Natural killer cell (primary cell): ENCODE measurements around the gene PDE8A. TPM values are rescaled to one million over a fixed set of nuclear protein-coding genes. Genes with fewer than 3 reads are reported as not detected.
A peak's percentile ranks its signal among the peaks of the same experiment; 100 is the strongest.

Experiments
- ATAC-seq, 3 donors: fragments of 150-1000 bp in 2 of 3; fragments of 200-7000 bp in 1 of 3; cut with Tn5 transposase; 1 replicate in 1 of 3; 2 replicates in 2 of 3; pipeline ENCODE4 v1.10.0; 2021; ENCODE audit warnings: mild to moderate bottlenecking in 2 of 3, moderate library complexity in 2 of 3
- DNase-seq, 2 donors: peaks; one replicate each; pipeline versions ENCODE4 v3.0.0 to v3.0.0-alpha.2; 2013 to 2021; ENCODE audit warnings: mixed read lengths in 1 of 2
- H3K27ac ChIP-seq: one replicate; pipeline ENCODE4 v1.5.1; 2013; ENCODE audit warnings: mild to moderate bottlenecking, low read length
- H3K27me3 ChIP-seq: one replicate; pipeline ENCODE4 v1.6.1; 2013; ENCODE audit warnings: low read length; ENCODE audit not compliant: control insufficient read depth, insufficient read depth
- H3K36me3 ChIP-seq: one replicate; pipeline ENCODE4 v1.6.1; 2013; ENCODE audit warnings: low read length; ENCODE audit not compliant: control insufficient read depth, insufficient read depth
- H3K4me1 ChIP-seq: one replicate; pipeline ENCODE4 v1.6.1; 2013; ENCODE audit warnings: low read length; ENCODE audit not compliant: control insufficient read depth, insufficient read depth
- H3K4me3 ChIP-seq: one replicate; pipeline ENCODE4 v1.5.1; 2013; ENCODE audit warnings: low read length
- H3K9me3 ChIP-seq: one replicate; pipeline ENCODE4 v1.6.1; 2013; ENCODE audit warnings: low read length; ENCODE audit not compliant: control insufficient read depth, insufficient read depth
- H3K27ac Mint-ChIP-seq, 2 donors: one replicate each; pipeline ENCODE4 v1.8.0; 2022; ENCODE audit warnings: mild to moderate bottlenecking in 2 of 2, mixed read lengths in 2 of 2, moderate library complexity in 1 of 2
- H3K27me3 Mint-ChIP-seq, 2 donors: one replicate each; pipeline ENCODE4 v1.8.0; 2022; ENCODE audit warnings: low read depth in 2 of 2, mixed read lengths in 2 of 2
- H3K36me3 Mint-ChIP-seq: one replicate; pipeline ENCODE4 v1.8.0; 2022; ENCODE audit warnings: mixed read lengths
- H3K4me1 Mint-ChIP-seq, 2 donors: one replicate each; pipeline ENCODE4 v1.8.0; 2022; ENCODE audit warnings: mixed read lengths in 2 of 2
- H3K4me3 Mint-ChIP-seq: one replicate; pipeline ENCODE4 v1.8.0; 2022; ENCODE audit warnings: mild to moderate bottlenecking, moderate library complexity, mixed read lengths
- H3K9me3 Mint-ChIP-seq, 2 donors: one replicate each; pipeline ENCODE4 v1.8.0; 2022; ENCODE audit warnings: mixed read lengths in 2 of 2
- WGBS: methylation state at CpG from one replicate; pipeline ENCODE4 v1.1.7; 2013; ENCODE audit warnings: missing lambda C conversion rate; ENCODE audit not compliant: insufficient coverage; 5-methylcytosine and 5-hydroxymethylcytosine counted together
- intact Hi-C: fragments of 100-400 bp; cut with micrococcal nuclease; formaldehyde crosslinking; loops from one replicate; pipeline ENCODE4 v1.14.2; 2022
- total RNA-seq, 4 donors: library from RNA; stranded (reverse); fragments of 120-200 nt in 1 of 4; gene quantifications; one replicate each; pipeline versions ENCODE4 v1.2.3 to v1.2.4, GENCODE V29; 2013 to 2022
- TF ChIP-seq, protein P1 (sequence below): fragments of 200-600 bp; IDR thresholded peaks from one replicate; pipeline ENCODE4 v1.8.0; 2022; ENCODE audit warnings: antibody characterized with exemption

PDE8A gene
- total RNA-seq, 3 donors from 2014 or later (not counting 1 experiment from before 2014, with no cell fraction given): 21.0 to 24.2 (median 23.8) TPM

DNA sequence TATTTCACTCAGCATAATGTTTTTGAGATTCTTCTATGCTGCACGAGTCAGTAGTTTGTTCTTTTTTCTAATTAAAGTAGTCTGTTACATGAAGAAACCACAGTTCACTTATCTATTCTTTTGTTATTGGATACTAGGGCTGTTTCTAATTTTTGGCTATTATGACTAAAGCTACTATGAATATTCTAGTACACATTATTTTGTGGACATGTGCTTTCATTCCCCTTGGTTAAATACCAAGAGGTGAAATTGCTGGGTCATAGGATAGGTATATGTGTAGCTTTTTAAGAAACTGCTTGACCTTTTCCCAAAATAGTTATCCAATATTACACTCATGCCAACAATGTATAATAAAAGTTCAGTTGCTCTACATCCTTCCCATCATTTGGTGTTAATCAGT lies 8.9 kb downstream of the PDE8A start:
- no peaks in the 10 kb centered on the region for H3K36me3 Mint-ChIP-seq
- DNase-seq (no peak), ATAC-seq (no peak)
- Histone ChIP-seq H3K4me1 (peaks cover 9% of the 10 kb centered on the region), H3K27ac (no peak overlapping the region), H3K27me3 (no peaks in the 10 kb centered on the region), H3K4me3 (no peak overlapping the region), H3K9me3 (no peaks in the 10 kb centered on the region), H3K36me3 (no peaks in the 10 kb centered on the region)
- TF ChIP-seq, protein P1, sequence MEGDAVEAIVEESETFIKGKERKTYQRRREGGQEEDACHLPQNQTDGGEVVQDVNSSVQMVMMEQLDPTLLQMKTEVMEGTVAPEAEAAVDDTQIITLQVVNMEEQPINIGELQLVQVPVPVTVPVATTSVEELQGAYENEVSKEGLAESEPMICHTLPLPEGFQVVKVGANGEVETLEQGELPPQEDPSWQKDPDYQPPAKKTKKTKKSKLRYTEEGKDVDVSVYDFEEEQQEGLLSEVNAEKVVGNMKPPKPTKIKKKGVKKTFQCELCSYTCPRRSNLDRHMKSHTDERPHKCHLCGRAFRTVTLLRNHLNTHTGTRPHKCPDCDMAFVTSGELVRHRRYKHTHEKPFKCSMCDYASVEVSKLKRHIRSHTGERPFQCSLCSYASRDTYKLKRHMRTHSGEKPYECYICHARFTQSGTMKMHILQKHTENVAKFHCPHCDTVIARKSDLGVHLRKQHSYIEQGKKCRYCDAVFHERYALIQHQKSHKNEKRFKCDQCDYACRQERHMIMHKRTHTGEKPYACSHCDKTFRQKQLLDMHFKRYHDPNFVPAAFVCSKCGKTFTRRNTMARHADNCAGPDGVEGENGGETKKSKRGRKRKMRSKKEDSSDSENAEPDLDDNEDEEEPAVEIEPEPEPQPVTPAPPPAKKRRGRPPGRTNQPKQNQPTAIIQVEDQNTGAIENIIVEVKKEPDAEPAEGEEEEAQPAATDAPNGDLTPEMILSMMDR: no peak
- no peak overlapping the region for H3K27ac Mint-ChIP-seq
- no peaks in the 10 kb centered on the region for H3K9me3 Mint-ChIP-seq
- WGBS: no CpG with 5 or more reads among the region's 1 CpG
- H3K27me3 Mint-ChIP-seq: no peaks in the 10 kb centered on the region
- intact Hi-C loops: no loop called here
- H3K4me3 Mint-ChIP-seq: no peak overlapping the region
- H3K4me1 Mint-ChIP-seq: peaks cover 35 to 52% of the 10 kb centered on the region in 2 donors

DNA sequence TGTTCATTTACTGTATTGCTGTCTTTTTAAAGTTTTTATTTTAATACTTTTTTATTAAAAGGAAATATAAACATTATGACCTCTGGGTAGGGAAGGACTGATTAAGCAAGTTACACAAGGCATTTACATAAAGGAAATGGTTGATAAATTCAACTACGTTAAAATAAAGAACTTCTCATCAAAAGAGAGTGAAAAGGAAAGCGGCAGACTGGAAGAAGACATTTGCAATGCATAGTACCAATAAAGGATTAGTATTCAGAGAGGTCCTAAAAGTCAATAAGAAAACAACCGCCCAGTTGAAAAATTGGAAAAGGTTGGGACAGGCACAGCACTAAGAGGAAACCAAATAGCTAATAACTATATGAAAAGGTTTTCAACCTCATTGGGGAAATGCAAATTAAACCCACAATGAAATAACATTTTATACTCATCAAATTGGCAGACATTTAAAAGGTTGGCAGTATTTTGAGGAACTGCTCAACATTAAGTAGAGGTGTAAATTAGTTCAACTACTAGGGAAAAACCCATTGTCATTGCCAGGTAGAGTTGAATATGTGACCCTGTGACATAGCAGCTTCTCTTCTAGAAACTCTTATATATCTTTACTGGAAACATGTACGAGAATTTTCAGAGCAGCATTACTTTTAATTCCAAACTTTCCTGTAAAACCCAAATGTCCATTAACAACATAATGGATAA lies 9.5 kb downstream of the PDE8A start:
- WGBS: 75% methylated on average over 1 of the region's 4 CpGs
- Histone ChIP-seq H3K27me3 (no peaks in the 10 kb centered on the region), H3K9me3 (no peaks in the 10 kb centered on the region), H3K4me1 (peaks cover 9% of the 10 kb centered on the region), H3K27ac (no peak overlapping the region), H3K4me3 (no peak overlapping the region), H3K36me3 (no peaks in the 10 kb centered on the region)
- ATAC-seq (no peak), DNase-seq (no peak)
- H3K9me3 Mint-ChIP-seq: no peaks in the 10 kb centered on the region
- H3K36me3 Mint-ChIP-seq: no peaks in the 10 kb centered on the region
- no peaks in the 10 kb centered on the region for H3K27me3 Mint-ChIP-seq
- H3K27ac Mint-ChIP-seq: no peak overlapping the region
- no peak overlapping the region for H3K4me3 Mint-ChIP-seq
- peaks cover 32 to 48% of the 10 kb centered on the region in 2 donors for H3K4me1 Mint-ChIP-seq
- intact Hi-C loops: no loop called here
- TF ChIP-seq, protein P1: no peak

DNA sequence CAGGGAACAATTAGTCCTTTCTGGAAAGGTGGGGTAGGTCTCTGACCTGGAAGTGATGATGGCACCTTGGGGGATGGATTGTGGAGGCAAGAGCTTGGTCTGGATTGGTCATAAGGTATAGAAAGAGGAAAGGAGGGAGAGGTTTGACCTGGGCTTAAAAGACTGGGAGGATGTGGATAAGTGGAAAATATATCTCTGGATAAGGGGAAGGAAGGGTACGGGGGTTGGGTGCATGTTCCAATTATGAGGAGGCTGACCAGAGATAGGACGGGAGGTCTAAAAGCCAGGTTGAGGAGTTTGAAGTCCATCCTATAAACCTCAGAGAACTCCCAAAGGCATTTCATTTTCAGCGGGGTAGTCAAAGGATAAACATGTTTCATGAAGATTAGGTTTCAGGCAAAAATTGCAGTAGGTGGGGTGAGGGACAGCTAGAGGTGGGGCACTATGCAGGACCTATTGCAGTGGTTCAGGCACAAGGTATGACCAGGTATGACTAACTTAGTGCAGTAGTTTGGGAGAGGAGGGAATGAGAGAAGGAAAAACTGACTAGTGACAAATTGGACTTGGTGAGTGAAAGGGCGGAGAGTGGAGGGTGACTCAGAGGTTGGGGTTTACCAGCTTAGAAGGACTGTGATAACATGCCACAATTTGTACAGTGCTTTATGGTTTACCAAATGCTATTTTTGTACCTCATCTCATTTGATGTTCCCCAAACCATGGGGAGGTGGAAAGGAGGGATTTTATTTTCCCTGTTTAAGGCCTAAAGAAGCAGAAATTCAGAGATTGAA lies 10.7 kb downstream of the PDE8A start:
- Mint-ChIP-seq H3K4me3 (no peak overlapping the region), H3K9me3 (no peaks in the 10 kb centered on the region), H3K27ac (peak overlapping the region in 1 of 2 donors; percentile 46), H3K27me3 (no peaks in the 10 kb centered on the region), H3K36me3 (no peaks in the 10 kb centered on the region), H3K4me1 (peaks cover 28 to 48% of the 10 kb centered on the region in 2 donors)
- ATAC-seq: peak; percentile 63 to 90 (median 83)
- DNase-seq: no peak
- Histone ChIP-seq H3K9me3 (no peaks in the 10 kb centered on the region), H3K4me1 (peaks cover 9% of the 10 kb centered on the region), H3K4me3 (no peak overlapping the region), H3K36me3 (no peaks in the 10 kb centered on the region), H3K27ac (no peak overlapping the region), H3K27me3 (no peaks in the 10 kb centered on the region)
- TF ChIP-seq, protein P1: no peak
- intact Hi-C loops: no loop called here
- 75% methylated on average over 4 of the region's 4 CpGs for WGBS
